SU-DHL-6 (cell line): ENCODE data around the gene CABLES2.

Source experiments
- H2AFZ ChIP-seq: fragments of 200-600 bp; sonication (generic); 2 replicates; pipeline ENCODE4 v1.6.1; 2014; ENCODE audit warnings: low read depth, mild to moderate bottlenecking, moderate library complexity, mixed read lengths, antibody characterized with exemption, low read length; ENCODE audit not compliant: severe bottlenecking
- H3F3A ChIP-seq: fragments of 200-600 bp; shearing (Covaris generic); 2 replicates; pipeline ENCODE4 v1.6.0; 2016; ENCODE audit warnings: antibody characterized with exemption, mild to moderate bottlenecking; ENCODE audit not compliant: insufficient read depth
- H3K27ac ChIP-seq: fragments of 200-600 bp; sonication (generic); 2 replicates; pipeline ENCODE4 v1.5.1; 2016; ENCODE audit warnings: low read depth, mild to moderate bottlenecking, low read length, moderate library complexity, mixed read lengths
- H3K27me3 ChIP-seq: fragments of 200-600 bp; sonication (generic), shearing (Covaris generic); 2 replicates; pipeline ENCODE4 v1.6.0; 2014; ENCODE audit warnings: mild to moderate bottlenecking, low read length
- H3K36me3 ChIP-seq: fragments of 200-600 bp; sonication (generic); 2 replicates; pipeline ENCODE4 v1.6.1; 2014; ENCODE audit warnings: mild to moderate bottlenecking, low read length, mixed read lengths
- H3K4me2 ChIP-seq: fragments of 300-600, 200-600 bp; shearing (Covaris generic), sonication (generic); 2 replicates; pipeline ENCODE4 v1.6.0; 2014; ENCODE audit warnings: low read length, low read depth, mild to moderate bottlenecking; ENCODE audit not compliant: poor library complexity, severe bottlenecking
- H3K4me3 ChIP-seq: fragments of 200-600 bp; sonication (generic); 2 replicates; pipeline ENCODE4 v1.5.1; 2014; ENCODE audit warnings: antibody characterized with exemption, low read length, mild to moderate bottlenecking, mixed read lengths; ENCODE audit not compliant: insufficient read depth, poor library complexity, severe bottlenecking
- H3K79me2 ChIP-seq: fragments of 200-600 bp; sonication (generic); 2 replicates; pipeline ENCODE4 v1.6.1; 2014; ENCODE audit warnings: mild to moderate bottlenecking, low read length, moderate library complexity; ENCODE audit not compliant: insufficient read depth
- H3K9ac ChIP-seq: fragments of 200-600 bp; sonication (generic); 2 replicates; pipeline ENCODE4 v1.7.0; 2014; ENCODE audit warnings: mild to moderate bottlenecking, low read length
- H3K9me2 ChIP-seq: fragments of 200-600 bp; sonication (generic); replicated peaks from 2 replicates; pipeline ENCODE4 v1.6.1; 2014; ENCODE audit warnings: low read length; ENCODE audit not compliant: insufficient read depth
- H3K9me3 ChIP-seq: fragments of 200-600 bp; sonication (generic); 2 replicates; pipeline ENCODE4 v1.6.1; 2014; ENCODE audit warnings: low read length, mixed read lengths; ENCODE audit not compliant: insufficient read depth
- H4K20me1 ChIP-seq: fragments of 200-600 bp; sonication (generic); 2 replicates; pipeline ENCODE4 v1.6.1; 2014; ENCODE audit warnings: low read depth, mild to moderate bottlenecking, antibody characterized with exemption, low read length, moderate library complexity, mixed read lengths
- EZH2phosphoT487 ChIP-seq: fragments of 200-600 bp; sonication (generic), shearing (Covaris generic); conservative IDR thresholded peaks from 2 replicates; pipeline ENCODE4 v1.6.1; 2018; ENCODE audit warnings: mild to moderate bottlenecking, antibody characterized with exemption, low read length, moderate library complexity, mixed read lengths
- TF ChIP-seq, protein P1 (sequence below): fragments of 200-600 bp; sonication (generic); IDR thresholded peaks from one replicate; pipeline ENCODE4 v1.5.1; 2017; ENCODE audit warnings: antibody characterized with exemption, mild to moderate bottlenecking, low read length, moderate library complexity; ENCODE audit not compliant: insufficient read depth, poor library complexity, severe bottlenecking

The CABLES2 gene

GRCh38 chr20:62361799-62362589, 45.1 kb downstream of the CABLES2 start:
- TF ChIP-seq EZH2phosphoT487 = no peak
- TF ChIP-seq, protein P1, sequence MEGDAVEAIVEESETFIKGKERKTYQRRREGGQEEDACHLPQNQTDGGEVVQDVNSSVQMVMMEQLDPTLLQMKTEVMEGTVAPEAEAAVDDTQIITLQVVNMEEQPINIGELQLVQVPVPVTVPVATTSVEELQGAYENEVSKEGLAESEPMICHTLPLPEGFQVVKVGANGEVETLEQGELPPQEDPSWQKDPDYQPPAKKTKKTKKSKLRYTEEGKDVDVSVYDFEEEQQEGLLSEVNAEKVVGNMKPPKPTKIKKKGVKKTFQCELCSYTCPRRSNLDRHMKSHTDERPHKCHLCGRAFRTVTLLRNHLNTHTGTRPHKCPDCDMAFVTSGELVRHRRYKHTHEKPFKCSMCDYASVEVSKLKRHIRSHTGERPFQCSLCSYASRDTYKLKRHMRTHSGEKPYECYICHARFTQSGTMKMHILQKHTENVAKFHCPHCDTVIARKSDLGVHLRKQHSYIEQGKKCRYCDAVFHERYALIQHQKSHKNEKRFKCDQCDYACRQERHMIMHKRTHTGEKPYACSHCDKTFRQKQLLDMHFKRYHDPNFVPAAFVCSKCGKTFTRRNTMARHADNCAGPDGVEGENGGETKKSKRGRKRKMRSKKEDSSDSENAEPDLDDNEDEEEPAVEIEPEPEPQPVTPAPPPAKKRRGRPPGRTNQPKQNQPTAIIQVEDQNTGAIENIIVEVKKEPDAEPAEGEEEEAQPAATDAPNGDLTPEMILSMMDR = no peak
- Histone ChIP-seq H3K27me3 (no peaks in the 10 kb centered on the region), H3K9me3 (no peaks in the 10 kb centered on the region), H3K36me3 (no peaks in the 10 kb centered on the region), H3K27ac (no peak overlapping the region), H2AFZ (no peak overlapping the region), H3K79me2 (no peaks in the 10 kb centered on the region), H3K4me3 (no peak overlapping the region), H4K20me1 (no peaks in the 10 kb centered on the region), H3K9me2 (no peaks in the 10 kb centered on the region), H3K9ac (no peak overlapping the region), H3F3A (no peaks in the 10 kb centered on the region), H3K4me2 (no peak overlapping the region)

GRCh38 chr20:62360854-62361798, 46.0 kb downstream of the CABLES2 start:
- Histone ChIP-seq H3K9ac (no peak overlapping the region), H2AFZ (no peak overlapping the region), H4K20me1 (no peaks in the 10 kb centered on the region), H3K79me2 (no peaks in the 10 kb centered on the region), H3K36me3 (no peaks in the 10 kb centered on the region), H3F3A (no peaks in the 10 kb centered on the region), H3K27me3 (no peaks in the 10 kb centered on the region), H3K27ac (no peak overlapping the region), H3K9me3 (no peaks in the 10 kb centered on the region), H3K9me2 (no peaks in the 10 kb centered on the region), H3K4me3 (no peak overlapping the region), H3K4me2 (no peak overlapping the region)
- no peak for TF ChIP-seq EZH2phosphoT487
- TF ChIP-seq, protein P1 = no peak

GRCh38 chr20:62359491-62360121, 47.5 kb downstream of the CABLES2 start:
- Histone ChIP-seq H3K79me2 (no peaks in the 10 kb centered on the region), H3K36me3 (no peaks in the 10 kb centered on the region), H3K27ac (no peak overlapping the region)

More at GRCh38 chr20:62359491-62360121, 47.5 kb downstream of the CABLES2 start:
- no peak overlapping the region for H3K9ac ChIP-seq
- no peak overlapping the region for H3K4me2 ChIP-seq
- H3K9me3 ChIP-seq = no peaks in the 10 kb centered on the region
- H4K20me1 ChIP-seq = no peaks in the 10 kb centered on the region
- H3K9me2 ChIP-seq = no peaks in the 10 kb centered on the region
- no peaks in the 10 kb centered on the region for H3K27me3 ChIP-seq
- no peaks in the 10 kb centered on the region for H3F3A ChIP-seq
- TF ChIP-seq, protein P1 = no peak
- no peak for TF ChIP-seq EZH2phosphoT487
- no peak overlapping the region for H3K4me3 ChIP-seq
- no peak overlapping the region for H2AFZ ChIP-seq
